Endothelial cell of umbilical vein (primary cell): Measurements from ENCODE around the gene CACHD1. TPM values are rescaled to one million over a fixed set of nuclear protein-coding genes. Genes with fewer than 3 reads are reported as not detected.

Experiments used
- BruUV-seq: library from RNA; stranded (reverse); fragments of 400-500 nt; replicated peaks from 2 replicates; lab custom pipeline; 2021; lab: Mats Ljungman, UMichigan
- CTCF ChIA-PET: fragments of 300-600, 350-600 bp; sonication (Branson Sonifier 250); formaldehyde crosslinking; loops from one replicate; lab custom pipeline; 2021; ENCODE audit warnings: antibody characterized with exemption, inconsistent platforms; lab: Charles Lee
- POLR2A ChIA-PET: fragments of 300-600, 350-600 bp; sonication (Branson Sonifier 250); formaldehyde crosslinking; loops from one replicate; lab custom pipeline; 2021; ENCODE audit warnings: antibody characterized with exemption, inconsistent platforms; lab: Charles Lee
- DNase-seq: peaks from one replicate; pipeline ENCODE4 v3.0.0-alpha.2; 2011; ENCODE audit warnings: low read depth, low spot score
- FAIRE-seq: peaks from 2 replicates; lab custom pipeline; 2011; peaks lifted over from hg19 to GRCh38; lab: Jason Lieb, UNC
- H2AFZ ChIP-seq: 2 replicates; pipeline ENCODE4 v1.6.0; 2012; ENCODE audit warnings: low read depth, low read length, control low read depth, inconsistent platforms
- H3K27ac ChIP-seq: 2 replicates; pipeline ENCODE4 v1.5.1; 2011; ENCODE audit warnings: low read depth, mild to moderate bottlenecking, control low read depth, low read length, moderate library complexity; ENCODE audit not compliant: insufficient read depth
- H3K27me3 ChIP-seq, 2 experiments: 2 replicates each; pipeline versions ENCODE4 v1.6.0 to v1.6.1; 2011; ENCODE audit warnings: low read length in 2 of 2, mixed read lengths in 1 of 2; ENCODE audit not compliant: control insufficient read depth in 2 of 2, insufficient read depth in 2 of 2
- H3K36me3 ChIP-seq, 2 experiments: 2 replicates in 1 of 2; 3 replicates in 1 of 2; pipeline ENCODE4 v1.5.1; 2011; ENCODE audit warnings: low read length in 2 of 2, mild to moderate bottlenecking in 1 of 2, moderate library complexity in 1 of 2; ENCODE audit not compliant: control insufficient read depth in 2 of 2, insufficient read depth in 2 of 2; ENCODE audit errors: extremely low read depth in 1 of 2
- H3K4me1 ChIP-seq: 3 replicates; pipeline ENCODE4 v1.5.1; 2011; ENCODE audit warnings: mild to moderate bottlenecking, low read length; ENCODE audit not compliant: control insufficient read depth, insufficient read depth; ENCODE audit errors: extremely low read depth
- H3K4me2 ChIP-seq: 2 replicates; pipeline ENCODE4 v1.6.1; 2011; ENCODE audit warnings: low read length, control low read depth, mixed read lengths; ENCODE audit not compliant: insufficient read depth
- H3K4me3 ChIP-seq, 3 experiments: fragments of 200-600 bp in 1 of 3; sonication (generic), shearing (Covaris generic) in 1 of 3; replicated peaks in 1 of 3; 2 replicates each; pipeline ENCODE4 v1.5.1; 2011 to 2016; ENCODE audit warnings: control low read depth in 3 of 3, low read length in 3 of 3, mild to moderate bottlenecking in 2 of 3, inconsistent platforms in 1 of 3, low read depth in 1 of 3, moderate library complexity in 1 of 3; ENCODE audit not compliant: insufficient read depth in 1 of 3
- H3K79me2 ChIP-seq: 2 replicates; pipeline ENCODE4 v1.6.0; 2012; ENCODE audit warnings: low read length, inconsistent platforms; ENCODE audit not compliant: control insufficient read depth, insufficient read depth
- H3K9ac ChIP-seq: replicated peaks from 2 replicates; pipeline ENCODE3; 2011; ENCODE audit warnings: low read length, control low read depth; ENCODE audit not compliant: insufficient read depth; ENCODE audit errors: extremely low read depth
- H3K9me1 ChIP-seq: replicated peaks from 3 replicates; pipeline ENCODE4 v1.6.0; 2011; ENCODE audit warnings: mild to moderate bottlenecking, low read length; ENCODE audit not compliant: control insufficient read depth, insufficient read depth; ENCODE audit errors: extremely low read depth
- H3K9me3 ChIP-seq: replicated peaks from 2 replicates; pipeline ENCODE4 v1.5.1; 2012; ENCODE audit warnings: low read length, inconsistent platforms; ENCODE audit not compliant: control insufficient read depth, insufficient read depth
- H4K20me1 ChIP-seq: replicated peaks from 2 replicates; pipeline ENCODE3; 2011; ENCODE audit warnings: mild to moderate bottlenecking, low read length; ENCODE audit not compliant: control insufficient read depth, insufficient read depth; ENCODE audit errors: extremely low read depth
- FOS ChIP-seq: IDR thresholded peaks from 2 replicates; pipeline ENCODE4 v1.6.1; 2011; ENCODE audit warnings: mild to moderate bottlenecking, low read length, moderate library complexity, borderline replicate concordance; ENCODE audit not compliant: insufficient read depth
- JUN ChIP-seq: IDR thresholded peaks from 2 replicates; pipeline ENCODE4 v1.6.1; 2011; ENCODE audit warnings: borderline replicate concordance, low read depth; ENCODE audit not compliant: insufficient read length, insufficient read depth
- MAX ChIP-seq: IDR thresholded peaks from 2 replicates; pipeline ENCODE4 v1.6.1; 2011; ENCODE audit not compliant: insufficient read depth, insufficient read length
- MYC ChIP-seq: IDR thresholded peaks from one replicate; pipeline ENCODE4 v1.6.1; 2011; ENCODE audit warnings: mild to moderate bottlenecking, low read depth, low read length
- POLR2AphosphoS5 ChIP-seq: IDR thresholded peaks from 2 replicates; pipeline ENCODE4 v1.6.1; 2012; ENCODE audit warnings: low read depth, mild to moderate bottlenecking, control low read depth, low read length, moderate library complexity; ENCODE audit not compliant: insufficient read depth
- dilution Hi-C: fragments of 300-500 bp; cut with MboI; formaldehyde crosslinking; loops from one replicate; pipeline ENCODE4 v1.15.0; 2019; ENCODE audit warnings: low sequenced_read_pairs; ENCODE audit not compliant: extremely low pct_ligation_motif_present
- intact Hi-C: fragments of 100-400 bp; cut with micrococcal nuclease; formaldehyde crosslinking; loops from one replicate; pipeline ENCODE4 v1.10.0; 2022
- polyA plus RNA-seq, 4 experiments: library from polyadenylated mRNA; depleted of rRNA in 3 of 4; stranded (reverse) in 3 of 4; unstranded in 1 of 4; fragments of >200 nt; gene quantifications; 2 replicates each; pipeline versions ENCODE4 v1.2.1 to v1.2.3, GENCODE V29; 2011 to 2012; ENCODE audit warnings: missing spikeins in 1 of 4
- total RNA-seq: library from RNA; stranded (reverse); gene quantifications from 2 replicates; pipeline ENCODE4 v1.2.3, GENCODE V29; 2021
- TF ChIP-seq, protein P1 (sequence below), 2 donors: IDR thresholded peaks; 1 replicate in 1 of 2; 2 replicates in 1 of 2; pipeline ENCODE4 v1.5.1; 2011; ENCODE audit warnings: low read length in 2 of 2, mild to moderate bottlenecking in 2 of 2, moderate library complexity in 2 of 2, control low read depth in 1 of 2, inconsistent platforms in 1 of 2, low read depth in 1 of 2; ENCODE audit not compliant: insufficient read depth in 1 of 2; ENCODE audit errors: extremely low read depth in 1 of 2

CACHD1 gene
- total and polyA plus RNA-seq, 2 donors (not counting 3 experiments of a cell fraction or from before 2014, with no cell fraction given): 3.6 to 9.3 TPM

- FAIRE-seq: no peak
- Histone ChIP-seq H3K4me1 (no peaks in the 10 kb centered on the region), H3K9me1 (no peaks in the 10 kb centered on the region), H3K27ac (no peak overlapping the region), H3K4me3 (no peak overlapping the region), H3K27me3 (no peaks in the 10 kb centered on the region), H3K79me2 (no peaks in the 10 kb centered on the region), H3K9ac (no peak overlapping the region), H3K4me2 (no peak overlapping the region), H4K20me1 (no peaks in the 10 kb centered on the region), H3K36me3 (no peaks in the 10 kb centered on the region), H3K9me3 (no peaks in the 10 kb centered on the region), H2AFZ (no peak overlapping the region)
- dilution Hi-C loops: no loop called here
- no TSS peak for BruUV-seq
- ChIA-PET POLR2A (no interaction called here), CTCF (interaction anchor here (0.9 kb wide), 1 partner anchor 25 kb away, joined by 3 read pairs; no protein-coding TSS in a partner anchor)
- no peak for DNase-seq
- intact Hi-C loops: no loop called here
- no peak for TF ChIP-seq MAX
- TF ChIP-seq, protein P1, sequence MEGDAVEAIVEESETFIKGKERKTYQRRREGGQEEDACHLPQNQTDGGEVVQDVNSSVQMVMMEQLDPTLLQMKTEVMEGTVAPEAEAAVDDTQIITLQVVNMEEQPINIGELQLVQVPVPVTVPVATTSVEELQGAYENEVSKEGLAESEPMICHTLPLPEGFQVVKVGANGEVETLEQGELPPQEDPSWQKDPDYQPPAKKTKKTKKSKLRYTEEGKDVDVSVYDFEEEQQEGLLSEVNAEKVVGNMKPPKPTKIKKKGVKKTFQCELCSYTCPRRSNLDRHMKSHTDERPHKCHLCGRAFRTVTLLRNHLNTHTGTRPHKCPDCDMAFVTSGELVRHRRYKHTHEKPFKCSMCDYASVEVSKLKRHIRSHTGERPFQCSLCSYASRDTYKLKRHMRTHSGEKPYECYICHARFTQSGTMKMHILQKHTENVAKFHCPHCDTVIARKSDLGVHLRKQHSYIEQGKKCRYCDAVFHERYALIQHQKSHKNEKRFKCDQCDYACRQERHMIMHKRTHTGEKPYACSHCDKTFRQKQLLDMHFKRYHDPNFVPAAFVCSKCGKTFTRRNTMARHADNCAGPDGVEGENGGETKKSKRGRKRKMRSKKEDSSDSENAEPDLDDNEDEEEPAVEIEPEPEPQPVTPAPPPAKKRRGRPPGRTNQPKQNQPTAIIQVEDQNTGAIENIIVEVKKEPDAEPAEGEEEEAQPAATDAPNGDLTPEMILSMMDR (IDR thresholded peaks at IDR 0.05; ENCODE audit: extremely low read depth in 1 of 2, insufficient read depth in 1 of 2, low read depth in 1 of 2, low read length in 2 of 2): no peak
- no peak for TF ChIP-seq JUN
- no peak for TF ChIP-seq FOS
- TF ChIP-seq MYC: no peak
- TF ChIP-seq POLR2AphosphoS5: no peak
Observed at GRCh38 chr1:64701071-64701470, 231.1 kb downstream of the CACHD1 start.
